Measurements from ENCODE around the gene FAR2.

The FAR2 gene

GRCh38 chr12:29208936-29209701 is 60.0 kb downstream of the FAR2 start:
- DNase-seq, result no peak

- no peak for DNase-seq
Observed at GRCh38 chr12:29211696-29212095, 62.6 kb downstream of the FAR2 start.

GRCh38 chr12:29212682-29213403 is 63.8 kb downstream of the FAR2 start:
- no peak for DNase-seq

- DNase-seq, result no peak
Observed at GRCh38 chr12:29216266-29216665, 67.2 kb downstream of the FAR2 start.

GRCh38 chr12:29216797-29217575 is 67.9 kb downstream of the FAR2 start:
- DNase-seq, result no peak

GRCh38 chr12:29220632-29221336 is 71.7 kb downstream of the FAR2 start:
- no peak for DNase-seq

- no peak for DNase-seq
Observed at GRCh38 chr12:29222200-29222599, 73.1 kb downstream of the FAR2 start.

GRCh38 chr12:29223426-29223825 is 74.3 kb downstream of the FAR2 start:
- no peak for DNase-seq

GRCh38 chr12:29223956-29224543 is 75.0 kb downstream of the FAR2 start:
- DNase-seq, result no peak

GRCh38 chr12:29224572-29224971 is 75.5 kb downstream of the FAR2 start:
- no peak for DNase-seq

GRCh38 chr12:29225834-29226233 is 76.8 kb downstream of the FAR2 start:
- no peak for DNase-seq

GRCh38 chr12:29226616-29227015 is 77.5 kb downstream of the FAR2 start:
- DNase-seq, result no peak

- DNase-seq, result no peak
Observed at GRCh38 chr12:29228474-29229157, 79.5 kb downstream of the FAR2 start.

GRCh38 chr12:29229158-29229505 is 80.1 kb downstream of the FAR2 start:
- no peak for DNase-seq

GRCh38 chr12:29229937-29230336 is 80.9 kb downstream of the FAR2 start:
- no peak for DNase-seq

GRCh38 chr12:29230800-29231560 is 81.9 kb downstream of the FAR2 start:
- no peak for DNase-seq

GRCh38 chr12:29232086-29232485 is 83.0 kb downstream of the FAR2 start:
- no peak for DNase-seq

- DNase-seq, result no peak
Observed at GRCh38 chr12:29234552-29234951, 85.5 kb downstream of the FAR2 start.

- no peak for DNase-seq
Observed at GRCh38 chr12:29234965-29235626, 86.0 kb downstream of the FAR2 start.

GRCh38 chr12:29238822-29239291 is 89.8 kb downstream of the FAR2 start:
- DNase-seq, result no peak

- DNase-seq, result no peak
Observed at GRCh38 chr12:29239336-29239735, 90.3 kb downstream of the FAR2 start.

Data from activated CD4-positive, alpha-beta T cell treated with anti-CD3 and anti-CD28 coated beads for 4 hours (primary cell).